Stimulated activated naive CD8-positive, alpha-beta T cell treated with anti-CD3 and anti-CD28 coated beads, Interleukin-15, Interleukin-2, amounts not matched to agents 100 ng/mL and 50 ng/mL, for 24 hours (primary cell): ENCODE data around the gene CHST13.

Source experiments
- H3K27ac Mint-ChIP-seq: one replicate; pipeline ENCODE4 v1.8.0; 2021; ENCODE audit warnings: mild to moderate bottlenecking, mixed read lengths
- H3K27me3 Mint-ChIP-seq: one replicate; pipeline ENCODE4 v1.8.0; 2021; ENCODE audit warnings: mixed read lengths
- H3K36me3 Mint-ChIP-seq: one replicate; pipeline ENCODE4 v1.8.0; 2021; ENCODE audit warnings: low read depth, mixed read lengths
- H3K4me1 Mint-ChIP-seq: one replicate; pipeline ENCODE4 v1.8.0; 2021; ENCODE audit warnings: low read depth, mixed read lengths
- H3K4me3 Mint-ChIP-seq: one replicate; pipeline ENCODE4 v1.8.0; 2021; ENCODE audit warnings: mild to moderate bottlenecking, mixed read lengths
- H3K9me3 Mint-ChIP-seq: one replicate; pipeline ENCODE4 v1.8.0; 2021; ENCODE audit warnings: mixed read lengths

Gene CHST13

GRCh38 chr3:126556637-126557414 lies 32.9 kb downstream of the CHST13 start:
- Mint-ChIP-seq H3K4me1 (no peaks in the 10 kb centered on the region), H3K36me3 (no peaks in the 10 kb centered on the region), H3K9me3 (no peaks in the 10 kb centered on the region), H3K27me3 (no peaks in the 10 kb centered on the region), H3K27ac (no peak overlapping the region), H3K4me3 (no peak overlapping the region)

- no peaks in the 10 kb centered on the region for H3K27me3 Mint-ChIP-seq
- no peaks in the 10 kb centered on the region for H3K4me1 Mint-ChIP-seq
- H3K9me3 Mint-ChIP-seq: no peaks in the 10 kb centered on the region
- H3K36me3 Mint-ChIP-seq: no peaks in the 10 kb centered on the region
- no peak overlapping the region for H3K27ac Mint-ChIP-seq
- no peak overlapping the region for H3K4me3 Mint-ChIP-seq
These were observed 33.4 kb downstream of the CHST13 start for GRCh38 chr3:126557415-126557745.

- H3K36me3 Mint-ChIP-seq: no peaks in the 10 kb centered on the region
- no peak overlapping the region for H3K27ac Mint-ChIP-seq
- H3K4me1 Mint-ChIP-seq: no peaks in the 10 kb centered on the region
- no peak overlapping the region for H3K4me3 Mint-ChIP-seq
- H3K9me3 Mint-ChIP-seq: peaks cover 2% of the 10 kb centered on the region
- no peaks in the 10 kb centered on the region for H3K27me3 Mint-ChIP-seq
These were observed 33.8 kb downstream of the CHST13 start for GRCh38 chr3:126557761-126558160.

- H3K27ac Mint-ChIP-seq: no peak within 1 kb of the TSS
- H3K9me3 Mint-ChIP-seq: peaks cover 4% of the 10 kb centered on the region
- no peaks in the 10 kb centered on the region for H3K4me1 Mint-ChIP-seq
- no peak within 1 kb of the TSS for H3K4me3 Mint-ChIP-seq
- H3K36me3 Mint-ChIP-seq: no peaks in the 10 kb centered on the region
- no peaks in the 10 kb centered on the region for H3K27me3 Mint-ChIP-seq
These were observed 34.5 kb downstream of the CHST13 start, which contains the start of gene C3orf22 for GRCh38 chr3:126558336-126559071. C3orf22 (minus strand) TSS chr3:126558932; CDS start chr3:126553390, 5,542 bp downstream.

- Mint-ChIP-seq H3K27me3 (peaks cover 11% of the 10 kb centered on the region), H3K4me1 (no peaks in the 10 kb centered on the region), H3K4me3 (no peak overlapping the region), H3K36me3 (no peaks in the 10 kb centered on the region), H3K27ac (no peak overlapping the region), H3K9me3 (peaks cover 4% of the 10 kb centered on the region)
These were observed 38.9 kb downstream of the CHST13 start for GRCh38 chr3:126562737-126563276.

- H3K9me3 Mint-ChIP-seq: peaks cover under 1% of the 10 kb centered on the region
- no peaks in the 10 kb centered on the region for H3K36me3 Mint-ChIP-seq
- H3K4me1 Mint-ChIP-seq: no peaks in the 10 kb centered on the region
- H3K4me3 Mint-ChIP-seq: no peak overlapping the region
- no peak overlapping the region for H3K27ac Mint-ChIP-seq
- peaks cover 11% of the 10 kb centered on the region for H3K27me3 Mint-ChIP-seq
These were observed 43.9 kb downstream of the CHST13 start for GRCh38 chr3:126567696-126568438.

- Mint-ChIP-seq H3K27me3 (peaks cover 11% of the 10 kb centered on the region), H3K27ac (no peak overlapping the region), H3K4me1 (no peaks in the 10 kb centered on the region), H3K9me3 (no peaks in the 10 kb centered on the region), H3K4me3 (no peak overlapping the region), H3K36me3 (no peaks in the 10 kb centered on the region)
These were observed 44.9 kb downstream of the CHST13 start for GRCh38 chr3:126568776-126569342.

- Mint-ChIP-seq H3K36me3 (no peaks in the 10 kb centered on the region), H3K9me3 (no peaks in the 10 kb centered on the region), H3K4me1 (no peaks in the 10 kb centered on the region), H3K27me3 (peaks cover 11% of the 10 kb centered on the region), H3K4me3 (no peak overlapping the region), H3K27ac (no peak overlapping the region)
These were observed 45.5 kb downstream of the CHST13 start for GRCh38 chr3:126569390-126569975.

GRCh38 chr3:126570103-126570541 lies 46.2 kb downstream of the CHST13 start:
- H3K36me3 Mint-ChIP-seq: no peaks in the 10 kb centered on the region
- no peak overlapping the region for H3K4me3 Mint-ChIP-seq
- no peaks in the 10 kb centered on the region for H3K4me1 Mint-ChIP-seq
- no peaks in the 10 kb centered on the region for H3K9me3 Mint-ChIP-seq
- peaks cover 11% of the 10 kb centered on the region for H3K27me3 Mint-ChIP-seq
- H3K27ac Mint-ChIP-seq: no peak overlapping the region

- Mint-ChIP-seq H3K4me1 (no peaks in the 10 kb centered on the region), H3K4me3 (no peak overlapping the region), H3K9me3 (no peaks in the 10 kb centered on the region), H3K27me3 (peaks cover 11% of the 10 kb centered on the region), H3K27ac (no peak overlapping the region), H3K36me3 (no peaks in the 10 kb centered on the region)
These were observed 47.1 kb downstream of the CHST13 start for GRCh38 chr3:126571078-126571477.

- Mint-ChIP-seq H3K36me3 (no peaks in the 10 kb centered on the region), H3K9me3 (no peaks in the 10 kb centered on the region), H3K4me3 (no peak overlapping the region), H3K4me1 (no peaks in the 10 kb centered on the region), H3K27me3 (peaks cover 4% of the 10 kb centered on the region), H3K27ac (no peak overlapping the region)
These were observed 49.6 kb downstream of the CHST13 start for GRCh38 chr3:126573492-126574117.

- no peak overlapping the region for H3K4me3 Mint-ChIP-seq
- H3K9me3 Mint-ChIP-seq: no peaks in the 10 kb centered on the region
- H3K27ac Mint-ChIP-seq: no peak overlapping the region
These were observed 53.3 kb downstream of the CHST13 start for GRCh38 chr3:126577261-126577660.

GRCh38 chr3:126578702-126579101 lies 54.7 kb downstream of the CHST13 start:
- Mint-ChIP-seq H3K36me3 (no peaks in the 10 kb centered on the region), H3K4me3 (no peak overlapping the region), H3K27ac (no peak overlapping the region), H3K27me3 (peaks cover 4% of the 10 kb centered on the region), H3K4me1 (no peaks in the 10 kb centered on the region), H3K9me3 (no peaks in the 10 kb centered on the region)

More at GRCh38 chr3:126577261-126577660, 53.3 kb downstream of the CHST13 start:
- Mint-ChIP-seq H3K4me1 (no peaks in the 10 kb centered on the region), H3K36me3 (no peaks in the 10 kb centered on the region), H3K27me3 (peaks cover 4% of the 10 kb centered on the region)

GRCh38 chr3:126580746-126581145 lies 56.8 kb downstream of the CHST13 start:
- H3K27ac Mint-ChIP-seq: no peak overlapping the region
- peaks cover 4% of the 10 kb centered on the region for H3K27me3 Mint-ChIP-seq
- H3K9me3 Mint-ChIP-seq: peaks cover 4% of the 10 kb centered on the region
- no peak overlapping the region for H3K4me3 Mint-ChIP-seq
- H3K36me3 Mint-ChIP-seq: no peaks in the 10 kb centered on the region
- H3K4me1 Mint-ChIP-seq: no peaks in the 10 kb centered on the region
